Progenitor cell of endocrine pancreas (in vitro differentiated cells): ENCODE results near the gene COL6A5. TPM values are rescaled to one million over a fixed set of nuclear protein-coding genes. Genes with fewer than 3 reads are reported as not detected.
A peak's percentile ranks its signal among the peaks of the same experiment; 100 is the strongest.

Experiments used
- DNase-seq: peaks from one replicate; pipeline ENCODE4 v3.0.0; 2021; ENCODE audit warnings: low spot score; ENCODE audit not compliant: unreplicated experiment
- H3K27ac Mint-ChIP-seq: 2 replicates; pipeline ENCODE4 v1.8.0; 2021; ENCODE audit warnings: mild to moderate bottlenecking, moderate library complexity, mixed read lengths
- H3K27me3 Mint-ChIP-seq: 2 replicates; pipeline ENCODE4 v1.8.0; 2021; ENCODE audit warnings: mixed read lengths
- H3K36me3 Mint-ChIP-seq: 2 replicates; pipeline ENCODE4 v1.8.0; 2022; ENCODE audit warnings: mixed read lengths; ENCODE audit not compliant: insufficient read depth
- H3K4me1 Mint-ChIP-seq: 2 replicates; pipeline ENCODE4 v1.8.0; 2021; ENCODE audit warnings: low read depth, mixed read lengths
- H3K4me3 Mint-ChIP-seq: 2 replicates; pipeline ENCODE4 v1.8.0; 2021; ENCODE audit warnings: low read depth, mild to moderate bottlenecking, moderate library complexity, mixed read lengths
- H3K9me3 Mint-ChIP-seq: 2 replicates; pipeline ENCODE4 v1.8.0; 2021; ENCODE audit warnings: low read depth, mixed read lengths
- total RNA-seq: library from RNA; stranded (reverse); gene quantifications from 2 replicates; pipeline ENCODE4 v1.2.1, GENCODE V29; 2021
- TF ChIP-seq, protein P1 (sequence below): fragments of 200-600 bp; sonication (generic); IDR thresholded peaks from one replicate; pipeline ENCODE4 v1.5.0; 2021; ENCODE audit warnings: antibody characterized with exemption, mild to moderate bottlenecking; ENCODE audit not compliant: unreplicated experiment

Gene COL6A5
- total RNA-seq, 1 donor from 2014 or later: not detected

DNA sequence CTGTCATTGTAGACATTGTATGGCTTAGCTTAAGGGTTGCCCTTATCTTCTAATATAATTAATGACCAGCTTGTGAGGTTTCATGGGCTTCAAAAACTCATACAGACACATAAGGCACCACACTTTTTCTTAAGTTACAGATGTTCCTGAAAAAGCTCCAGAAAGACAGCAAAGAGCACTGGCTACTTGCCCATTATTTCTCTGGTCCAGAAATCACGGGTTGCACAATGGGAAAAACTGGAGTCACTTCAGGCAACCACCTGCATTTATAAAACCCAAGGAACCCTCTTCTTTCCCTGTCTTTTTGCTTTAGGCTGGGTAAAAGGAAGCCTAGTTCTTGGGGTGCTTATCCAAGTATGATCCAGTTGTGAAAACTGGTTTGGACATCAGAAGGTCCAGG is 169.2 kb downstream of the COL6A5 start:
- no peaks in the 10 kb centered on the region for H3K36me3 Mint-ChIP-seq
- H3K9me3 Mint-ChIP-seq: peaks cover 6% of the 10 kb centered on the region
- H3K27ac Mint-ChIP-seq: no peak overlapping the region
- no peak overlapping the region for H3K4me3 Mint-ChIP-seq
- TF ChIP-seq, protein P1, sequence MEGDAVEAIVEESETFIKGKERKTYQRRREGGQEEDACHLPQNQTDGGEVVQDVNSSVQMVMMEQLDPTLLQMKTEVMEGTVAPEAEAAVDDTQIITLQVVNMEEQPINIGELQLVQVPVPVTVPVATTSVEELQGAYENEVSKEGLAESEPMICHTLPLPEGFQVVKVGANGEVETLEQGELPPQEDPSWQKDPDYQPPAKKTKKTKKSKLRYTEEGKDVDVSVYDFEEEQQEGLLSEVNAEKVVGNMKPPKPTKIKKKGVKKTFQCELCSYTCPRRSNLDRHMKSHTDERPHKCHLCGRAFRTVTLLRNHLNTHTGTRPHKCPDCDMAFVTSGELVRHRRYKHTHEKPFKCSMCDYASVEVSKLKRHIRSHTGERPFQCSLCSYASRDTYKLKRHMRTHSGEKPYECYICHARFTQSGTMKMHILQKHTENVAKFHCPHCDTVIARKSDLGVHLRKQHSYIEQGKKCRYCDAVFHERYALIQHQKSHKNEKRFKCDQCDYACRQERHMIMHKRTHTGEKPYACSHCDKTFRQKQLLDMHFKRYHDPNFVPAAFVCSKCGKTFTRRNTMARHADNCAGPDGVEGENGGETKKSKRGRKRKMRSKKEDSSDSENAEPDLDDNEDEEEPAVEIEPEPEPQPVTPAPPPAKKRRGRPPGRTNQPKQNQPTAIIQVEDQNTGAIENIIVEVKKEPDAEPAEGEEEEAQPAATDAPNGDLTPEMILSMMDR: no peak
- DNase-seq: no peak
- peaks cover 8% of the 10 kb centered on the region for H3K4me1 Mint-ChIP-seq
- H3K27me3 Mint-ChIP-seq: peaks cover 59% of the 10 kb centered on the region

DNA sequence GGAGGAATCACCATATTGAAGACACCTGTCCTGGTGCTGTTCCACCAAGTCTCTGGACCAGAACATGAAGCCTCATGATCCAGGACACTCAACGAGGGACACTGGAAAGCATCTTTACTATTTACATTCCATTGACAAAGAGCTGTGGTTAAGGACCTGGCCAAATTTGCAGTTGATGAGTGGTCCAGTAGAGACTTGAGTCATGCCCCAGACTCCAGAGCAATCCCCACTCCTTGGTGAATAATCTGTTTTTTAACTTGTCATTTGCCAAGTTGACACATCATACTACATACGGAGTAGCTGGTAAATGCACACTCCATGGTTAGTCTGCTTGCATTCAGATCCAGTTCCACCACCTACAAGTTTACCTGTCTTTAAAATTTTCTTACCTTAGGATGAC is 170.3 kb downstream of the COL6A5 start:
- H3K4me1 Mint-ChIP-seq: peaks cover 8% of the 10 kb centered on the region

DNA sequence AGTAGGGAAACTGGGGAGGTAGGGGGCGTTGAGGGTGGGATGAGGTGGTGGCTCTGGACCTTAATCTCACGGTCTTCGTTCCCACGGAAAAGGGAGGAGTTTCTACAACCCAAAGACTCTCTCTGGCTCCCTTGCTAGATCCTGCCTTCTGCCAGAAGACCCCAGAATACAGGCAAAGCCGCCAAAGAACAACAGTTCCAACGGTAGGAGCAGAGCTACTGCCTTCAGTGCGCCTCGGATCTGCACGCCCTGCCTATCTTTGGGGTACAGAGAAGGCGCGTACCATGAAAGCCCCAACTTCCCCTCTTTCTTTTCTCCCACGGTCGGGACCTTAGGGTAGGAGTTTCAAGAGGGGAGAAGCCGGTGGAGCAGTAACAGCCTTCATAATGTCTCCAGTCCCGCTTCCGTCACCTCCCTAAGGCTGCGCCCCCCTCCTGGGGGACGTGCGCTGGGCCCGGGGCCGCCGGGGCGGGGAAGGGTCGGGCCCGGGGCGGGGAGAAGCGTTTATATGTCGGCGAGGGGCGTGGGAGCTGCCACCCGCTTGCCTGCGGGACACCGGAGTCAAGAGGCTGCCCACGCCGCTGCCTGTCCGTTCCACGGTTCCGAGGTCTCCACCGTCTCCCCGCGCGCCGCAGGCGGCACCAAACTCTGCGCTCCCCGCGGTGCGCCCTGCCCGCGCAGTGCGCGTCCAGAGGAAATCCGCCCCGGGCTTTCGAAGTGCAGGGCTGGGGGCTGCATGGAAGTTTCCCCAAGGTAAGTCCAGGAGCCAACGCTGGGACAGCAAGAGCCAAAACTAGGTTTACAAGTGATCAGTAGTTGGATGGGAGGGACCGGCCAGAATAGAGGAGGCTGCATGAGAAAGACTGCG is 171.4 kb downstream of the COL6A5 start, which contains the start of gene COL6A6:
COL6A6 (plus strand) TSS at position 533 of the 868 bp plus-strand sequence. CDS start 43,188 bp downstream, outside the sequence.
- H3K27me3 Mint-ChIP-seq: peaks cover 54% of the 10 kb centered on the region
- no peak for DNase-seq
- TF ChIP-seq, protein P1: no peak
- H3K9me3 Mint-ChIP-seq: peaks cover 6% of the 10 kb centered on the region
- peak within 1 kb of the TSS; percentile 65 for H3K4me3 Mint-ChIP-seq
- H3K27ac Mint-ChIP-seq: peak within 1 kb of the TSS; percentile 18
- H3K4me1 Mint-ChIP-seq: peaks cover 8% of the 10 kb centered on the region
- no peaks in the 10 kb centered on the region for H3K36me3 Mint-ChIP-seq

More for the DNA sequence above, 170.3 kb downstream of the COL6A5 start:
- H3K27me3 Mint-ChIP-seq: peaks cover 63% of the 10 kb centered on the region
- TF ChIP-seq, protein P1: no peak
- H3K27ac Mint-ChIP-seq: no peak overlapping the region
- DNase-seq: no peak
- no peak overlapping the region for H3K4me3 Mint-ChIP-seq
- H3K9me3 Mint-ChIP-seq: peaks cover 6% of the 10 kb centered on the region
- H3K36me3 Mint-ChIP-seq: no peaks in the 10 kb centered on the region

DNA sequence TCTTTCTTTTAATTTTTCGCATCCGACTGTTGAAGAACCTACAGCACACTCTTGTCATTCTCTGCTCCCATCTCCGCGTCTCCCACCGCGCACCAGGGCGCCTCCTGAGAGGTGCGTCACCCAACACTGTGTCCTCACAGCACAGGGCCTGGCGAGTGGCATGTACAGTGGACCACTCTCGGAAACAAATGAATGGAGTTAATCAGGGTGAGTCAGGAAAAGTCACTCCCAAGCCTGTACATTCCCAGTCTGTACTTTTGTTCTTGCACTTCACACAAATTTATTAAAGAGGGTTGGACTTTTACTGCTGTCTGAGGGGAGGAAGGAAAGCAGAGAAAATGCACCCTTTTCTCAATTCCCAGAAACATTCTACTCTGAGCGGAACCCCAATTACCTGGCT is 172.1 kb downstream of the COL6A5 start:
- TF ChIP-seq, protein P1: no peak
- peak overlapping the region; percentile 65 for H3K4me3 Mint-ChIP-seq
- H3K9me3 Mint-ChIP-seq: peaks cover 6% of the 10 kb centered on the region
- peaks cover 8% of the 10 kb centered on the region for H3K4me1 Mint-ChIP-seq
- no peaks in the 10 kb centered on the region for H3K36me3 Mint-ChIP-seq
- DNase-seq: no peak
- peaks cover 60% of the 10 kb centered on the region for H3K27me3 Mint-ChIP-seq
- no peak overlapping the region for H3K27ac Mint-ChIP-seq

DNA sequence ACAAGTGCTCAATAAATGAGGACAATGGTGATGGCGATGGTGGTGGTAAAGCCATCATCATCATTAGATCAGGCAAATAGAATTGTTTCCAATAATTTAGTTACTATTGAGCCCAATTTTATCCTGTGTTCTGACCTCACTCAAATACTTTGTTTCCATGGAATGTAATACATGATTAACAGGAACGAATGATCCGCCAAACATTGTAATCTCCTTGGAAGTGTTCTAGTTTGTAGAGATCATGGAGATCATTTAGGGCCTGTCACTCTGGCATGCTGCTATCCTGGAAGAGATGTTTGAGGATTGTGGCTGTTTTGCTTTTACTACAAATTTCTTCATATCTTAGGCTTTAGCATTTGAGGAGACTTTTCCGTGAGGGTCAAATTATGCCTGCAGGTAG is 174.3 kb downstream of the COL6A5 start:
- Mint-ChIP-seq H3K36me3 (no peaks in the 10 kb centered on the region), H3K9me3 (no peaks in the 10 kb centered on the region), H3K4me3 (no peak overlapping the region), H3K27ac (no peak overlapping the region), H3K4me1 (peaks cover 8% of the 10 kb centered on the region), H3K27me3 (peaks cover 64% of the 10 kb centered on the region)
- DNase-seq: no peak
- TF ChIP-seq, protein P1: no peak
